HepG2 (cell line): ENCODE results near the gene CTSZ. TPM values are rescaled to one million over a fixed set of nuclear protein-coding genes. Genes with fewer than 3 reads are reported as not detected.

Experiments used
- FOXC1 ChIP-seq: sonication (generic); formaldehyde crosslinking; IDR thresholded peaks from 2 replicates; pipeline ENCODE4 v1.8.0; 2022; ENCODE audit warnings: mild to moderate bottlenecking, missing genetic modification reagents, borderline replicate concordance
- KDM2A ChIP-seq: sonication (generic); formaldehyde crosslinking; IDR thresholded peaks from 2 replicates; pipeline ENCODE4 v1.4.0; 2020; ENCODE audit warnings: low read depth, missing genetic modification reagents, borderline replicate concordance
- KDM6A ChIP-seq: IDR thresholded peaks from 2 replicates; pipeline ENCODE4 v1.6.1; 2016; ENCODE audit warnings: low read depth
- MAZ ChIP-seq, 2 experiments: sonication (generic) in 1 of 2; formaldehyde crosslinking in 1 of 2; IDR thresholded peaks; 2 replicates each; pipeline versions ENCODE4 v1.5.0 to v1.6.1; 2012 to 2020; ENCODE audit warnings: low read depth in 2 of 2, mild to moderate bottlenecking in 2 of 2, borderline replicate concordance in 1 of 2, improper control_type of control experiment in 1 of 2, low read length in 1 of 2, missing genetic modification reagents in 1 of 2, moderate library complexity in 1 of 2
- NFKBIZ ChIP-seq: IDR thresholded peaks from 2 replicates; pipeline ENCODE4 v1.6.1; 2018; ENCODE audit warnings: missing genetic modification reagents, missing compliant biosample characterization
- RBM39 ChIP-seq: fragments of 200-400 bp; formaldehyde crosslinking; IDR thresholded peaks from one replicate; pipeline ENCODE4 v1.6.1; 2018; ENCODE audit warnings: antibody characterized with exemption, mild to moderate bottlenecking, low read depth, low read length; ENCODE audit not compliant: poor library complexity, severe bottlenecking
- ZNF224 ChIP-seq: sonication (generic); formaldehyde crosslinking; IDR thresholded peaks from 2 replicates; pipeline ENCODE4 v1.5.0; 2020; ENCODE audit warnings: mild to moderate bottlenecking, missing genetic modification reagents
- ZNF567 ChIP-seq: sonication (generic); formaldehyde crosslinking; IDR thresholded peaks from 2 replicates; pipeline ENCODE4 v1.8.1; 2023; ENCODE audit warnings: mild to moderate bottlenecking, missing genetic modification reagents, borderline replicate concordance
- ZNF607 ChIP-seq: sonication (generic); formaldehyde crosslinking; IDR thresholded peaks from 2 replicates; pipeline ENCODE4 v1.5.1; 2020; ENCODE audit warnings: missing genetic modification reagents, mild to moderate bottlenecking, borderline replicate concordance
- polyA plus RNA-seq, 8 experiments: library from polyadenylated mRNA; depleted of rRNA in 3 of 8; stranded (reverse) in 7 of 8; unstranded in 1 of 8; fragments of >200 nt; fragmentation: Illumina TruSeq in 4 of 8; extraction: Trizol in 4 of 8; gene quantifications; 2 replicates each; pipeline versions ENCODE4 v1.2.1 to v1.2.3, GENCODE V29; 2011 to 2016; ENCODE audit warnings: low read depth in 4 of 8, missing spikeins in 1 of 8, mixed read lengths in 1 of 8; ENCODE audit not compliant: insufficient read depth in 1 of 8
- total RNA-seq, 5 experiments: library from RNA; depleted of rRNA; stranded (reverse); fragments of >200 nt; fragmentation: Illumina TruSeq; extraction: Trizol; gene quantifications; 2 replicates each; pipeline ENCODE4 v1.2.3, GENCODE V29; 2016; ENCODE audit warnings: low read depth in 1 of 5
- TF ChIP-seq, protein P1 (sequence below): sonication (generic); formaldehyde crosslinking; IDR thresholded peaks from 2 replicates; pipeline ENCODE4 v1.5.0; 2020; ENCODE audit warnings: mild to moderate bottlenecking, missing genetic modification reagents, borderline replicate concordance
- TF ChIP-seq, protein P2 (sequence below): sonication (generic); formaldehyde crosslinking; IDR thresholded peaks from 2 replicates; pipeline ENCODE4 v1.9.0; 2022; ENCODE audit warnings: missing genetic modification reagents, mild to moderate bottlenecking, borderline replicate concordance
- TF ChIP-seq, protein P3 (sequence below): IDR thresholded peaks from 2 replicates; pipeline ENCODE4 v1.6.1; 2016; ENCODE audit warnings: missing genetic modification reagents, missing compliant biosample characterization
- TF ChIP-seq, protein P4 (sequence below): sonication (generic); formaldehyde crosslinking; IDR thresholded peaks from 2 replicates; pipeline ENCODE4 v1.4.0; 2020; ENCODE audit warnings: mild to moderate bottlenecking, low read depth, missing genetic modification reagents
- TF ChIP-seq, protein P5 (sequence below): sonication (generic); formaldehyde crosslinking; IDR thresholded peaks from 2 replicates; pipeline ENCODE4 v1.4.0; 2020; ENCODE audit warnings: mild to moderate bottlenecking, missing genetic modification reagents

Gene CTSZ
- total and polyA plus RNA-seq, 2 of the 13 experiments (the other 11 are each of a cell fraction or from before 2014, with no cell fraction given) = 0.33 TPM; not detected in 1

DNA sequence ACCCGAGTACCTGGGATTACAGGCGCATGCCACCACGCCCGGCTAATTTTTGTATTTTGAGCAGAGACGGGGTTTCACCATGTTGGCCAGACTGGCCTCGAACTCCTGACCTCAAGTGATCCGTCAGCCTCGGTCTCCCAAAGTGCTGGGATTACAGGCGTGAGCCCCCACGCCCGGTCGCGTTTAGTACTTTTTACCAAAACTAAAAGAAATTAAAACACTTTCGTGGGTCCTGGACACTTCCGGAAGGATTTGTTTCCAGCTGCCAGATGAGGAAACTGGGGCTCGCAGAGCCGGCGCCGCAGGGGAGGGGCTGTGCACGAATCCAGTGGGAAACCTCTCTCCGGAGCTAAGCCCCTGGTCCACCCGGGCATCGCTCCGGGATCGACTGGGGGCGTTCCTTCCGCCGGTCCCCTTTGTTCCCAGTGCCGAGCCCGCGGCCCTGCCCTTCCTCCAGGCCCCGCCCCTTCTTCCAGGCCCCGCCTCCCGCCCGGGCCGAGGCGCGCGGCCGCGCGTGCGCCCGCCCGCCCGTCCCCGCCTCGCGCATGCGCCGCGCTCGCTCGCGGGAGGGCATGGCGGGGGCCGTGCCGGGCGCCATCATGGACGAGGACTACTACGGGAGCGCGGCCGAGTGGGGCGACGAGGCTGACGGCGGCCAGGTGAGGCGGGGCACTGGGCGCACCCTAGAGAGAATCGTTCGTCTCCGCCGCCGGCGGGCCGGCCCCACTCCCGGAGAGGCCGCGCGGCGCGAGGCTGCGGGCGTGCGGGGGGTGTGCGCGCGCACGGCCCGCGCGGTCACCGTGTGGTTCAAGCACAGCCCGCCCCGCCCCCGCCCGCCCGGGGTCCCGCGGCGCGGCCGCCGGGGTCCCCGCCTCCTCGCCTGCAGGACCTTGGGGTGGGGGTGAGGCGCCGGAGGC lies 26.1 kb downstream of the CTSZ start, which contains the start of gene NELFCD (continued):
- TF ChIP-seq, protein P1, sequence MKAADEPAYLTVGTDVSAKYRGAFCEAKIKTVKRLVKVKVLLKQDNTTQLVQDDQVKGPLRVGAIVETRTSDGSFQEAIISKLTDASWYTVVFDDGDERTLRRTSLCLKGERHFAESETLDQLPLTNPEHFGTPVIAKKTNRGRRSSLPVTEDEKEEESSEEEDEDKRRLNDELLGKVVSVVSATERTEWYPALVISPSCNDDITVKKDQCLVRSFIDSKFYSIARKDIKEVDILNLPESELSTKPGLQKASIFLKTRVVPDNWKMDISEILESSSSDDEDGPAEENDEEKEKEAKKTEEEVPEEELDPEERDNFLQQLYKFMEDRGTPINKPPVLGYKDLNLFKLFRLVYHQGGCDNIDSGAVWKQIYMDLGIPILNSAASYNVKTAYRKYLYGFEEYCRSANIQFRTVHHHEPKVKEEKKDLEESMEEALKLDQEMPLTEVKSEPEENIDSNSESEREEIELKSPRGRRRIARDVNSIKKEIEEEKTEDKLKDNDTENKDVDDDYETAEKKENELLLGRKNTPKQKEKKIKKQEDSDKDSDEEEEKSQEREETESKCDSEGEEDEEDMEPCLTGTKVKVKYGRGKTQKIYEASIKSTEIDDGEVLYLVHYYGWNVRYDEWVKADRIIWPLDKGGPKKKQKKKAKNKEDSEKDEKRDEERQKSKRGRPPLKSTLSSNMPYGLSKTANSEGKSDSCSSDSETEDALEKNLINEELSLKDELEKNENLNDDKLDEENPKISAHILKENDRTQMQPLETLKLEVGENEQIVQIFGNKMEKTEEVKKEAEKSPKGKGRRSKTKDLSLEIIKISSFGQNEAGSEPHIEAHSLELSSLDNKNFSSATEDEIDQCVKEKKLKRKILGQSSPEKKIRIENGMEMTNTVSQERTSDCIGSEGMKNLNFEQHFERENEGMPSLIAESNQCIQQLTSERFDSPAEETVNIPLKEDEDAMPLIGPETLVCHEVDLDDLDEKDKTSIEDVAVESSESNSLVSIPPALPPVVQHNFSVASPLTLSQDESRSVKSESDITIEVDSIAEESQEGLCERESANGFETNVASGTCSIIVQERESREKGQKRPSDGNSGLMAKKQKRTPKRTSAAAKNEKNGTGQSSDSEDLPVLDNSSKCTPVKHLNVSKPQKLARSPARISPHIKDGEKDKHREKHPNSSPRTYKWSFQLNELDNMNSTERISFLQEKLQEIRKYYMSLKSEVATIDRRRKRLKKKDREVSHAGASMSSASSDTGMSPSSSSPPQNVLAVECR (CRISPR knock-in tag) = peak; percentile 63
- TF ChIP-seq MAZ (IDR thresholded peaks at IDR 0.05; ENCODE audit: borderline replicate concordance, low read depth, low read length) (peak; percentile 88), MAZ (CRISPR knock-in tag; IDR thresholded peaks at IDR 0.05; ENCODE audit: low read depth) (peak; percentile 80), RBM39 (no peak), ZNF224 (no peak), ZNF567 (CRISPR knock-in tag) (no peak; the same call in 1 of the 2 replicates), KDM6A (CRISPR knock-in tag) (peak; percentile 20; the same call in 1 of the 2 replicates), FOXC1 (CRISPR knock-in tag) (no peak; the same call in 1 of the 2 replicates), ZNF607 (no peak), KDM2A (CRISPR knock-in tag) (peak; percentile 72; the same call in 1 of the 2 replicates), NFKBIZ (CRISPR knock-in tag) (0 out of 2 replicates have a peak, but pooled peaks have one; percentile 19)
- TF ChIP-seq, protein P2, sequence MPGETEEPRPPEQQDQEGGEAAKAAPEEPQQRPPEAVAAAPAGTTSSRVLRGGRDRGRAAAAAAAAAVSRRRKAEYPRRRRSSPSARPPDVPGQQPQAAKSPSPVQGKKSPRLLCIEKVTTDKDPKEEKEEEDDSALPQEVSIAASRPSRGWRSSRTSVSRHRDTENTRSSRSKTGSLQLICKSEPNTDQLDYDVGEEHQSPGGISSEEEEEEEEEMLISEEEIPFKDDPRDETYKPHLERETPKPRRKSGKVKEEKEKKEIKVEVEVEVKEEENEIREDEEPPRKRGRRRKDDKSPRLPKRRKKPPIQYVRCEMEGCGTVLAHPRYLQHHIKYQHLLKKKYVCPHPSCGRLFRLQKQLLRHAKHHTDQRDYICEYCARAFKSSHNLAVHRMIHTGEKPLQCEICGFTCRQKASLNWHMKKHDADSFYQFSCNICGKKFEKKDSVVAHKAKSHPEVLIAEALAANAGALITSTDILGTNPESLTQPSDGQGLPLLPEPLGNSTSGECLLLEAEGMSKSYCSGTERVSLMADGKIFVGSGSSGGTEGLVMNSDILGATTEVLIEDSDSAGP (CRISPR knock-in tag) = peak; percentile 44; the same call in 1 of the 2 replicates
- TF ChIP-seq, protein P3, sequence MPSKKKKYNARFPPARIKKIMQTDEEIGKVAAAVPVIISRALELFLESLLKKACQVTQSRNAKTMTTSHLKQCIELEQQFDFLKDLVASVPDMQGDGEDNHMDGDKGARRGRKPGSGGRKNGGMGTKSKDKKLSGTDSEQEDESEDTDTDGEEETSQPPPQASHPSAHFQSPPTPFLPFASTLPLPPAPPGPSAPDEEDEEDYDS (CRISPR knock-in tag) = peak; percentile 90
- TF ChIP-seq, protein P4, sequence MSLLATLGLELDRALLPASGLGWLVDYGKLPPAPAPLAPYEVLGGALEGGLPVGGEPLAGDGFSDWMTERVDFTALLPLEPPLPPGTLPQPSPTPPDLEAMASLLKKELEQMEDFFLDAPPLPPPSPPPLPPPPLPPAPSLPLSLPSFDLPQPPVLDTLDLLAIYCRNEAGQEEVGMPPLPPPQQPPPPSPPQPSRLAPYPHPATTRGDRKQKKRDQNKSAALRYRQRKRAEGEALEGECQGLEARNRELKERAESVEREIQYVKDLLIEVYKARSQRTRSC (CRISPR knock-in tag) = no peak; the same call in 1 of the 2 replicates
- TF ChIP-seq, protein P5, sequence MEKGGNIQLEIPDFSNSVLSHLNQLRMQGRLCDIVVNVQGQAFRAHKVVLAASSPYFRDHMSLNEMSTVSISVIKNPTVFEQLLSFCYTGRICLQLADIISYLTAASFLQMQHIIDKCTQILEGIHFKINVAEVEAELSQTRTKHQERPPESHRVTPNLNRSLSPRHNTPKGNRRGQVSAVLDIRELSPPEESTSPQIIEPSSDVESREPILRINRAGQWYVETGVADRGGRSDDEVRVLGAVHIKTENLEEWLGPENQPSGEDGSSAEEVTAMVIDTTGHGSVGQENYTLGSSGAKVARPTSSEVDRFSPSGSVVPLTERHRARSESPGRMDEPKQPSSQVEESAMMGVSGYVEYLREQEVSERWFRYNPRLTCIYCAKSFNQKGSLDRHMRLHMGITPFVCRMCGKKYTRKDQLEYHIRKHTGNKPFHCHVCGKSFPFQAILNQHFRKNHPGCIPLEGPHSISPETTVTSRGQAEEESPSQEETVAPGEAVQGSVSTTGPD (CRISPR knock-in tag) = peak; percentile 78
